Ramos (cell line): ENCODE data around the gene ELF1.
"Not testable (repeated sequence)": the region's sequence is repeated elsewhere in the genome, so short reads cannot be mapped to it uniquely, and the experiment has no call there.

Experiments used
- in situ Hi-C: fragments of 300-500 bp; cut with MboI; formaldehyde crosslinking; loops from one replicate; pipeline ENCODE4 v1.14.3; 2022; ENCODE audit warnings: low sequenced_read_pairs; ENCODE audit not compliant: unreplicated experiment

ELF1 gene

GRCh38 chr13:40910324-40911050 is 108.6 kb downstream of the ELF1 start:
- in situ Hi-C loops, result no loop called here

- in situ Hi-C loops, result not testable (repeated sequence)
Measured at GRCh38 chr13:40909541-40910200, 109.4 kb downstream of the ELF1 start.

GRCh38 chr13:40908546-40908945 is 110.6 kb downstream of the ELF1 start:
- in situ Hi-C loops, result no loop called here

- in situ Hi-C loops, result not testable (repeated sequence)
Measured at GRCh38 chr13:40901032-40901431, 118.1 kb downstream of the ELF1 start.

- in situ Hi-C loops, result not testable (repeated sequence)
Measured at GRCh38 chr13:40900568-40900967, 118.5 kb downstream of the ELF1 start.

- in situ Hi-C loops, result no loop called here
Measured at GRCh38 chr13:40897053-40897452, 122.1 kb downstream of the ELF1 start.

GRCh38 chr13:40895227-40896184 is 123.6 kb downstream of the ELF1 start:
- in situ Hi-C loops, result no loop called here

- in situ Hi-C loops, result not testable (repeated sequence)
Measured at GRCh38 chr13:40893573-40893972, 125.5 kb downstream of the ELF1 start.

- in situ Hi-C loops, result no loop called here
Measured at GRCh38 chr13:40886017-40886416, 133.1 kb downstream of the ELF1 start.

- in situ Hi-C loops, result not testable (repeated sequence)
Measured at GRCh38 chr13:40884175-40884574, 134.9 kb downstream of the ELF1 start.
